ENCODE measurements around the gene CBX2. TPM values are rescaled to one million over a fixed set of nuclear protein-coding genes. Genes with fewer than 3 reads are reported as not detected.

The CBX2 gene
- total and polyA plus RNA-seq, 12 donors = 0.06 to 3.4 (median 0.82) TPM

GRCh38 chr17:79785017-79785899, 7.3 kb downstream of the CBX2 start:
- peaks cover 48% of the 10 kb centered on the region for H3K27me3 ChIP-seq
- H3K36me3 ChIP-seq (replicated peaks in 1 of 2) = no peaks in the 10 kb centered on the region
- no peak overlapping the region for H3K27ac ChIP-seq
- no peaks in the 10 kb centered on the region for H3K9me3 ChIP-seq (replicated peaks in 1 of 3)
- peaks cover 0 to 4% of the 10 kb centered on the region in 2 donors for H3K4me1 ChIP-seq (replicated peaks in 1 of 2)
- intact Hi-C loops (cut with DNase I) = no loop called here
- DNase-seq = no peak
- no peak overlapping the region for H3K4me3 ChIP-seq
- TF ChIP-seq POLR2A (IDR thresholded peaks at IDR 0.05) (no peak), CTCF (IDR thresholded peaks at IDR 0.05) (no peak)
- WGBS, 4 donors = 93 to 97% (median 96%) methylated on average over 7 to 17 of the region's 17 CpGs

- TF ChIP-seq POLR2A (IDR thresholded peaks at IDR 0.05) (no peak), CTCF (IDR thresholded peaks at IDR 0.05) (no peak)
- Histone ChIP-seq H3K9me3 (replicated peaks in 1 of 3) (no peaks in the 10 kb centered on the region), H3K27me3 (peaks cover 57% of the 10 kb centered on the region), H3K4me3 (no peak overlapping the region), H3K36me3 (replicated peaks in 1 of 2) (no peaks in the 10 kb centered on the region), H3K4me1 (replicated peaks in 1 of 2) (peaks cover 0 to 7% of the 10 kb centered on the region in 2 donors), H3K27ac (no peak overlapping the region)
- DNase-seq = no peak
- 83 to 92% (median 84%) methylated on average over 8 to 15 of the region's 15 CpGs for WGBS, 4 donors
- intact Hi-C loops (cut with DNase I) = no loop called here
Observed at GRCh38 chr17:79785900-79786810, 8.2 kb downstream of the CBX2 start.

GRCh38 chr17:79786930-79787643, 9.1 kb downstream of the CBX2 start:
- Histone ChIP-seq H3K27me3 (peaks cover 67% of the 10 kb centered on the region), H3K9me3 (replicated peaks in 1 of 3) (no peaks in the 10 kb centered on the region), H3K4me3 (no peak overlapping the region), H3K36me3 (replicated peaks in 1 of 2) (no peaks in the 10 kb centered on the region), H3K4me1 (replicated peaks in 1 of 2) (peaks cover 0 to 7% of the 10 kb centered on the region in 2 donors), H3K27ac (no peak overlapping the region)
- no peak for DNase-seq
- WGBS, 4 donors = 82 to 92% (median 89%) methylated on average over 8 to 12 of the region's 12 CpGs
- intact Hi-C loops (cut with DNase I) = no loop called here
- no peak for TF ChIP-seq CTCF (IDR thresholded peaks at IDR 0.05)
- TF ChIP-seq POLR2A (IDR thresholded peaks at IDR 0.05) = no peak
